NCI-H2227 (cell line): Measurements from ENCODE around the gene CARMIL3.
"Not testable (repeated sequence)": the region's sequence is repeated elsewhere in the genome, so short reads cannot be mapped to it uniquely, and the experiment has no call there.

Experiments
- DNase-seq: peaks from one replicate; lab custom pipeline; 2025; ENCODE audit not compliant: unreplicated experiment; lab: John Stamatoyannopoulos, UW

Gene CARMIL3

GRCh38 chr14:24093901-24094840 is 42.4 kb downstream of the CARMIL3 start, which contains the start of gene PCK2:
Gene PCK2, plus strand, starts transcription at chr14:24094311. Its CDS starts 95 bp downstream, at chr14:24094406.
- DNase-seq = peak; percentile 85

DNA sequence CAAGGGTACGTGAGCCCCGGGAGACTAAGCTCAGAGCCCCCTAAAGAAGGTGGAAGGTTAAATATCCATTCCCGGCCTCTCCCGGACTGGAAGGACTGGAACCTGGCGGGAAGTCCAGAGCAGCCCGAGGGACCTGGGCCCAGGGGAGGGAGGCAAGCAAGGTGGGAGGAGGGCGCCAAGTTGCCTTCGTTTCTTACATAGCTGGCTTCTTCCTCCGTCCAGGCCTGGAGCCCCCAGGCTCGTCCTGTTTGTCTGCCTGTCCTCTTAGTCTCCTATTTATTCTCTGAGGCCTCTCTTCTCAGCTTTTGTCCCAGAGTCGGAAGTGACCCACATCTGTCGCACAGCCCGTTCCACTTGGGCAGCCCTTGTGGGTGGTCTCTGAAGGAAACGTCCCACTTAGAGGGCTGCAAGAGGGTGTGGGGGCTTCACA is 43.0 kb downstream of the CARMIL3 start:
- no peak for DNase-seq

DNA sequence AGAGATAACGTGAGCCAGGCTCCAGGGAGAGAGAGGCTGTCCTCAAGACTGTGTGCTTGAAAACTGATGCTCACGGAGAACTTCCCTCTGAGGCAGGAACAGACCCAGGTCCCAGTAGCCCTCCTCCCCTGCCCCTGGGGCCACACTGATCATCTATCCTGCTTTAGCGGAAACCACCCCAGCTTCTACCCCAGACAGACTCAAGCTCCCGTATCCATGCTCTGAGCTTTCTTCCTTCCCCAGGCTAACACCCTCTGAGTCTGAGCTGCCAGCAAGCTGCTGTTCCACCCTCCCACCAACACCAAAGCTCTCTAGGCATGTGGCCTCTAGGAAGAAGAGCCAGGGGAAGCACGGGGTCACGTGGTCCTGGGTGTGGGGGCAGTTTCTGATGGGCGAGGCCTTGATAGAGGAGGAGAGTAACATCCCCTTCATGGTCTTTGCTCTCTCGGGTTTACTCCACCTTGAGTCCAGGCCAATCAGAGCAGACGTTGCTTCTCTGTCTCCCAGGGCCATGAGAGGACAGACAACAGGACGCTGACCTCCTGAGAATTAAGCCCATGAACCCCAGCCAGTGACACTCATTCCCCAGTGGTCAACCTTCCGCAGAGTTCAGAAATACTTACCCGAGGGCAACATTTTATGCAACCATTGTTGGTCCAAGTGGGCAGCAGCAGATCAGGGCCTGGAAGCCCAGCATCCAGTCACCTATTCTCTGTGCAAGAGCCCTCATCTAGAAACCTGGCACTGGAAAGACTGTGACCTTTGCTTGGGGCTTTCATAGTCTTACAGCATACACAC is 43.7 kb downstream of the CARMIL3 start:
- peak; percentile 56 for DNase-seq

DNA sequence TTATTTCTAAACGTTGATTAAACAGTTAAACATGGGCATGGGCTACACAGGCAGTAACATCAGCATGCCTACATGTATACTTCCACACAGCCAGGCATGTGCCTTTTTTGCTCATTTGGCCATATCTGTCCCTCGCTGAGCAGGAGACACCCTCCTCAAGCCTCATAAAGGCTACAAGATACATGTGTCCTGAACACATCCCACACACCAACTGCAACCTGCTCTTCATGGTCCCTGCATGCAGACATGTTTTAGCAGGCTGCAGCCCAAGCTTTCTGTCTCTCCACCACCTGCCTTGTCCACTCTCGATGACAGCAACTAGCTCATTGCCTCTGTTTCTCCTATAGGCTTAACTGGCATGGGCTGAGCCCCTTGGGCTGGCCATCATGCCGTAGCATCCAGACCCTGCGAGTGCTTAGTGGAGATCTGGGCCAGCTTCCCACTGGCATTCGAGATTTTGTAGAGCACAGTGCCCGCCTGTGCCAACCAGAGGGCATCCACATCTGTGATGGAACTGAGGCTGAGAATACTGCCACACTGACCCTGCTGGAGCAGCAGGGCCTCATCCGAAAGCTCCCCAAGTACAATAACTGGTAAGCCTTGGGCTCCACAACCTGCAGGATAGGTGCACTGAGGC is 44.9 kb downstream of the CARMIL3 start:
- no peak for DNase-seq

GRCh38 chr14:24098229-24098926 is 46.6 kb downstream of the CARMIL3 start:
- DNase-seq = no peak

GRCh38 chr14:24098927-24099813 is 47.4 kb downstream of the CARMIL3 start:
- DNase-seq = no peak

GRCh38 chr14:24100197-24100981 is 48.6 kb downstream of the CARMIL3 start:
- no peak for DNase-seq

DNA sequence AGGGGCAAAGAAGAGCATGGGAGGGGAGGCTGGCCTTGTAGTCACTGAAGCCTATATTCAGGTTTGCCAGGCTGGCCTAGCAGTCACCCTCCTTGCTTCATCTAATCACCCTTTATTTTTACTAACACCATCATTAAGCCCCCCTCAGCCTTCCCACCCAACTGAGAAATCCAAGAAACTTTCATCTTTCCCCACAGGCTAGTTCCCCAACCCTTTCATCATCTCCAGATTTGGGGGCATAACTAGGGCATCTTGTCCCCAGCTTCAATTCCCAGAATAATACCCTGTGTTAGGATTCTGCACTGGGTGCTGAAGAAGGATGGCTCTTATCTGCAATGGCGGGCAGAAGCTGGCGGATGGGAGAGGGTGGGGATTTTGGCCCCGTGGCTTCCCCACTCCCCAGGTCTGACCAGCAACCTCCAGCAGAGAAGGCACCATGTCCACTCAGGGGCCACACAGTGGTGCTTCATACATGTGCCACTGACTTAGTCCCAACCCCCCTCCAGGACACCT is 49.2 kb downstream of the CARMIL3 start:
- no peak for DNase-seq

GRCh38 chr14:24102357-24103048 is 50.7 kb downstream of the CARMIL3 start:
- DNase-seq = no peak

GRCh38 chr14:24103451-24103850 is 51.6 kb downstream of the CARMIL3 start:
- DNase-seq = no peak

GRCh38 chr14:24105609-24106239 is 53.9 kb downstream of the CARMIL3 start:
- not testable (repeated sequence) for DNase-seq

DNA sequence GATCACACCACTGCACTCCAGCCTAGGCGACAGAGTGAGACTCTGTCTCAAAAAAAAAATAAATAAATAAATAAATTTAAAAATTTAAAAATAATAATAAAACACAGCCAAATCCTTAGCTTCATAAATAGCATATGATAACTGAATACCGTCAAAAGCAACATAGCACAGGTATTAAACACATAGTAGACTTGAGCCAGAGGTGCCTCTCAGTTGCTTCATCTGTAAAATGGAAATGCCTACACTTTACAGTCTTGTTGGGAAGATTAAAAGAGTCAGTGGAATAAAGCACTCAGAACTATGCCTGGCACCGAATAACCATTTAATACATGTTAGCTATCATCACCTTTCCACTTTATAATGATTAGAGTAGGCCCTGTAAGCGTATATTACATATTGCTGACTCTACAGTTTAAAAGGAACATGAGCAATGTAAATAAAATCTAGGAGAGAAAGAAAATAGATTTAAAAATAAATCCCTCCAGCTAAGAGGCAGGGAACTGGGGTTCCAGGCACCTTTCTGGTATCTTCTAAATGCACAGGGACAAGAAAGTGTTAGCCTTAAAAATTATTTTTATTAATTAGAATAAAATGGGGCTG is 55.0 kb downstream of the CARMIL3 start:
- no peak for DNase-seq

GRCh38 chr14:24108336-24108874 is 56.6 kb downstream of the CARMIL3 start:
- no peak for DNase-seq

GRCh38 chr14:24110060-24110459 is 58.3 kb downstream of the CARMIL3 start:
- no peak for DNase-seq

DNA sequence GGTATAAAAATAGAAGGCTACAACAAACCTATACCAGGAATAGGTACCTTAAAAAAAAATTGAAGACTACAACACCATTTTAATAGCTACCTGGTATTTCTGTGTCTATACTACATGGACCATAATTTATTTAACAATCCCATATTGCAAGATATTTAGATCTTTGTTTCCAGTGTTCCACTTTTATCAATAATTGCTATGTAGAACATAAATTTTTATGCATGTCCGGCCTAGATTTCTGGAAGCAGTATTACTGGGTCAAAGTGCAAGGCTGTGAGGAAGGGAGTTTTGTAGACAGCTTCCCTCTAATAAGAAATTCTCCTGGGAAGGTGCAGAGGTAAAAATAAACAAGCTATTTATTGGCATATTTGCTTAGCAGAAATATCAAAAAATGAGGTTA is 58.7 kb downstream of the CARMIL3 start:
- no peak for DNase-seq

- DNase-seq = peak; percentile 47
These were observed 61.6 kb downstream of the CARMIL3 start for GRCh38 chr14:24113379-24113800.
